SK-N-SH (cell line): ENCODE results near the gene MRPS34.

Experiments
- NFIC ChIP-seq: IDR thresholded peaks from 2 replicates; pipeline ENCODE4 v1.4.0; 2012; ENCODE audit warnings: borderline replicate concordance
- RAD21 ChIP-seq: IDR thresholded peaks from 2 replicates; pipeline ENCODE4 v1.6.1; 2012; ENCODE audit warnings: mild to moderate bottlenecking, low read length
- TF ChIP-seq, protein P1 (sequence below): IDR thresholded peaks from 2 replicates; pipeline ENCODE4 v1.4.0; 2012; ENCODE audit warnings: low read depth, borderline replicate concordance
- TF ChIP-seq, protein P2 (sequence below): IDR thresholded peaks from 2 replicates; pipeline ENCODE4 v1.6.1; 2012; ENCODE audit warnings: mild to moderate bottlenecking, low read depth, low read length, moderate library complexity
- TF ChIP-seq, protein P3 (sequence below): fragments of 200-600 bp; sonication (generic); IDR thresholded peaks from 2 replicates; pipeline ENCODE4 v1.6.1; 2017; ENCODE audit warnings: antibody characterized with exemption, mild to moderate bottlenecking, moderate library complexity

DNA sequence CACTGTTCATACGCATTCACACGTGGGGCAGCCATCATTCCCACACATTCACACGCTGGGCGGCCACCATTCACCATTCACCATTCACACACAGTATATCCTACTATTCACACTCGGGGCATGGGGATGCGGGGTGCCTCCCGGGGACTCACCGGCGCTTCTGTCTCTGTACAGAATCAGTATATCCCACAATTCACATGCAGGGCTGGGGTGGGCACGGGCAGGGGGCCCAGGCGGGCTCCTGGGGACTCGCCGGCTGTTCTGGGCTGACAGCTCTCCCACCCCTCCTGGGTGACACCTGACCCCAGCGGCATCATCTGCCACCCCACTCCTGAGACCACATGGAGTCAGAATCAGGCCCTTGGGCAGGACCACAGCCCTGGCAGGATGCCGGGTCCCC, 11.2 kb downstream of the MRPS34 start:
- TF ChIP-seq, protein P1, sequence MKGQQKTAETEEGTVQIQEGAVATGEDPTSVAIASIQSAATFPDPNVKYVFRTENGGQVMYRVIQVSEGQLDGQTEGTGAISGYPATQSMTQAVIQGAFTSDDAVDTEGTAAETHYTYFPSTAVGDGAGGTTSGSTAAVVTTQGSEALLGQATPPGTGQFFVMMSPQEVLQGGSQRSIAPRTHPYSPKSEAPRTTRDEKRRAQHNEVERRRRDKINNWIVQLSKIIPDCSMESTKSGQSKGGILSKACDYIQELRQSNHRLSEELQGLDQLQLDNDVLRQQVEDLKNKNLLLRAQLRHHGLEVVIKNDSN: no peak
- TF ChIP-seq RAD21: no peak
- TF ChIP-seq, protein P2, sequence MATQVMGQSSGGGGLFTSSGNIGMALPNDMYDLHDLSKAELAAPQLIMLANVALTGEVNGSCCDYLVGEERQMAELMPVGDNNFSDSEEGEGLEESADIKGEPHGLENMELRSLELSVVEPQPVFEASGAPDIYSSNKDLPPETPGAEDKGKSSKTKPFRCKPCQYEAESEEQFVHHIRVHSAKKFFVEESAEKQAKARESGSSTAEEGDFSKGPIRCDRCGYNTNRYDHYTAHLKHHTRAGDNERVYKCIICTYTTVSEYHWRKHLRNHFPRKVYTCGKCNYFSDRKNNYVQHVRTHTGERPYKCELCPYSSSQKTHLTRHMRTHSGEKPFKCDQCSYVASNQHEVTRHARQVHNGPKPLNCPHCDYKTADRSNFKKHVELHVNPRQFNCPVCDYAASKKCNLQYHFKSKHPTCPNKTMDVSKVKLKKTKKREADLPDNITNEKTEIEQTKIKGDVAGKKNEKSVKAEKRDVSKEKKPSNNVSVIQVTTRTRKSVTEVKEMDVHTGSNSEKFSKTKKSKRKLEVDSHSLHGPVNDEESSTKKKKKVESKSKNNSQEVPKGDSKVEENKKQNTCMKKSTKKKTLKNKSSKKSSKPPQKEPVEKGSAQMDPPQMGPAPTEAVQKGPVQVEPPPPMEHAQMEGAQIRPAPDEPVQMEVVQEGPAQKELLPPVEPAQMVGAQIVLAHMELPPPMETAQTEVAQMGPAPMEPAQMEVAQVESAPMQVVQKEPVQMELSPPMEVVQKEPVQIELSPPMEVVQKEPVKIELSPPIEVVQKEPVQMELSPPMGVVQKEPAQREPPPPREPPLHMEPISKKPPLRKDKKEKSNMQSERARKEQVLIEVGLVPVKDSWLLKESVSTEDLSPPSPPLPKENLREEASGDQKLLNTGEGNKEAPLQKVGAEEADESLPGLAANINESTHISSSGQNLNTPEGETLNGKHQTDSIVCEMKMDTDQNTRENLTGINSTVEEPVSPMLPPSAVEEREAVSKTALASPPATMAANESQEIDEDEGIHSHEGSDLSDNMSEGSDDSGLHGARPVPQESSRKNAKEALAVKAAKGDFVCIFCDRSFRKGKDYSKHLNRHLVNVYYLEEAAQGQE: no peak
- TF ChIP-seq, protein P3, sequence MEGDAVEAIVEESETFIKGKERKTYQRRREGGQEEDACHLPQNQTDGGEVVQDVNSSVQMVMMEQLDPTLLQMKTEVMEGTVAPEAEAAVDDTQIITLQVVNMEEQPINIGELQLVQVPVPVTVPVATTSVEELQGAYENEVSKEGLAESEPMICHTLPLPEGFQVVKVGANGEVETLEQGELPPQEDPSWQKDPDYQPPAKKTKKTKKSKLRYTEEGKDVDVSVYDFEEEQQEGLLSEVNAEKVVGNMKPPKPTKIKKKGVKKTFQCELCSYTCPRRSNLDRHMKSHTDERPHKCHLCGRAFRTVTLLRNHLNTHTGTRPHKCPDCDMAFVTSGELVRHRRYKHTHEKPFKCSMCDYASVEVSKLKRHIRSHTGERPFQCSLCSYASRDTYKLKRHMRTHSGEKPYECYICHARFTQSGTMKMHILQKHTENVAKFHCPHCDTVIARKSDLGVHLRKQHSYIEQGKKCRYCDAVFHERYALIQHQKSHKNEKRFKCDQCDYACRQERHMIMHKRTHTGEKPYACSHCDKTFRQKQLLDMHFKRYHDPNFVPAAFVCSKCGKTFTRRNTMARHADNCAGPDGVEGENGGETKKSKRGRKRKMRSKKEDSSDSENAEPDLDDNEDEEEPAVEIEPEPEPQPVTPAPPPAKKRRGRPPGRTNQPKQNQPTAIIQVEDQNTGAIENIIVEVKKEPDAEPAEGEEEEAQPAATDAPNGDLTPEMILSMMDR: no peak
- no peak for TF ChIP-seq NFIC
